Measurements from ENCODE around the gene CNIH3.

CNIH3 gene

DNA sequence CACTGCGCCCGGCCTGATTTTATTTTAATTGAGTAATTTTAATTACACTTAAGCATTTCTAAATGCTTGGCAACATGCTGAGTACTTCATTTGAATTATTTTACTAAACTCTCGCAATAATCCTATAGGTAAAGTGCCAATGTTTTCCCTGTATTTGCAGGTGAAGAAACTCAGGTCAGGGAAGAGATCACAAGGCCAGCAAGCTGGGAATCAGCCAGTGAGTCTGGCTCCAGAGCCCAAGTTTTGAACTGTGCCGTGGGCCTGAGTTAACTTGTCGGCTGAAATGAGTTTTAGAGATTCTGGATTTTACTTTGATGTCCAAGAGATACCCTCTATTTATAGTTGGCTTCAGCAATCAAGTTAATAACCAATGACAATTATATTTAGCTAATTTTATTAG, 141.4 kb downstream of the CNIH3 start:
- TF ChIP-seq, protein P1, sequence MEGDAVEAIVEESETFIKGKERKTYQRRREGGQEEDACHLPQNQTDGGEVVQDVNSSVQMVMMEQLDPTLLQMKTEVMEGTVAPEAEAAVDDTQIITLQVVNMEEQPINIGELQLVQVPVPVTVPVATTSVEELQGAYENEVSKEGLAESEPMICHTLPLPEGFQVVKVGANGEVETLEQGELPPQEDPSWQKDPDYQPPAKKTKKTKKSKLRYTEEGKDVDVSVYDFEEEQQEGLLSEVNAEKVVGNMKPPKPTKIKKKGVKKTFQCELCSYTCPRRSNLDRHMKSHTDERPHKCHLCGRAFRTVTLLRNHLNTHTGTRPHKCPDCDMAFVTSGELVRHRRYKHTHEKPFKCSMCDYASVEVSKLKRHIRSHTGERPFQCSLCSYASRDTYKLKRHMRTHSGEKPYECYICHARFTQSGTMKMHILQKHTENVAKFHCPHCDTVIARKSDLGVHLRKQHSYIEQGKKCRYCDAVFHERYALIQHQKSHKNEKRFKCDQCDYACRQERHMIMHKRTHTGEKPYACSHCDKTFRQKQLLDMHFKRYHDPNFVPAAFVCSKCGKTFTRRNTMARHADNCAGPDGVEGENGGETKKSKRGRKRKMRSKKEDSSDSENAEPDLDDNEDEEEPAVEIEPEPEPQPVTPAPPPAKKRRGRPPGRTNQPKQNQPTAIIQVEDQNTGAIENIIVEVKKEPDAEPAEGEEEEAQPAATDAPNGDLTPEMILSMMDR (IDR thresholded peaks at IDR 0.05), result no peak

DNA sequence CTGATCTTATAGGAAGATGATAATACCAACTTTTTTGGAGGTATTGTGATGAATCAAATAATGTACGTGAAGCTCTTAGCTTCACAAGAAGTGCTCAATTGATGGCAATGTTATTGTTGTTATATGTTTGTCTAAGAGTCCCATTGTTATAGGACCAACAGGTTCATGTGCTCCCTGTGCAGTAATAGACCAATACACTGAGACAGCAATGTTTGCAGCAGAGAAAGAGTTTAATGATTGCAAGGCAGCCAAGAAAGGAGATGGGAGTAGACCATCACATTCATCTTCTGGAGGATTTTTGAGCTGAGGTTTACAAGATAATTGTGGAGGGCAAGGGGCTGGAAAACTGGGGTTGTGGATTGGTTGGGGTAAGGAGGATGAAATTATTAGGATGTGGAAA, 143.0 kb downstream of the CNIH3 start:
- TF ChIP-seq, protein P1 (IDR thresholded peaks at IDR 0.05), result no peak

DNA sequence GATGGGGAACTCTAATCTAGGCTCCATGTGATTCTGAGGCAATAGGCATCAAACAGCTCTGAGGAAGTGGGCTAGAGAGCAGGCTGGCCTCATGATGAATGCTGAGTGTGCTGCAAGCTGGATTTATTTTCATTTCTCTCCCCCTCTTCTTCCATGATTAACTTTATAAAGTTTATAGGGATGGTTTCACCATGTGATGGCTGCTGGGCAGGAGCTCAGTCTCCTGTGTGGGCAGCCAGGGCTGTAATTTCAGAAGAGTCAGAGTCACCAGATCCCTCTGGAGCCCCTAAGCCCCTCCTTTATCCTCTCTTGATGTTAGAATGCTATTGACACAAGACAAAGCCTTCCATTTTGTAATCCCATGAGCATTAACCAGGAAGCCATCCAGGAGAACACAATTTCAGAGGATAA, 143.6 kb downstream of the CNIH3 start:
- TF ChIP-seq, protein P1 (IDR thresholded peaks at IDR 0.05), result no peak

- TF ChIP-seq, protein P1 (IDR thresholded peaks at IDR 0.05), result no peak
These were observed 144.0 kb downstream of the CNIH3 start for GRCh38 chr1:224760163-224760562.

- TF ChIP-seq, protein P1 (IDR thresholded peaks at IDR 0.05), result no peak
These were observed 145.1 kb downstream of the CNIH3 start for GRCh38 chr1:224761245-224761644.

DNA sequence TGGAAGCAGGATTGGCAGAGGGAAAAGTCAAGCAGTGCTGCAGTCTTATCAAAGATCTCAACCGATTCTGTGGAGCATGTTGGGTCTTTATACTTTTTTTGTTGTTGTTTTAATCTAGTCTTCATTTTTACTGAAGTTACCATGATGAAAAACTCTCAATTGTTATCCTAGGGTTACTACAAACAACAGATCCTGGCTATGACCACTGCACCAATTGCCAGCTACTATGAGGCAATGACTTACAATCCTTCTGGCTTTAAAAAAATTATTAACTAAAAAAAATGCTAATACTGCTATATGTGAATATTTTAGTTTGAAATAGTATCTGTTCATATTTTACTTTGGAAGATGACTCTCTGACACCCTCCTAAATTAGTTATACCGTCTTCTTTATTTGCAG, 145.9 kb downstream of the CNIH3 start:
- TF ChIP-seq, protein P1 (IDR thresholded peaks at IDR 0.05), result no peak

GRCh38 chr1:224762701-224763100, 146.6 kb downstream of the CNIH3 start:
- TF ChIP-seq, protein P1 (IDR thresholded peaks at IDR 0.05), result no peak

- TF ChIP-seq, protein P1 (IDR thresholded peaks at IDR 0.05), result no peak
These were observed 147.1 kb downstream of the CNIH3 start for GRCh38 chr1:224763126-224763775.
